GM10847 (cell line): ENCODE data around the gene ARHGAP15.

Source experiments
- POLR2A ChIP-seq: IDR thresholded peaks from 2 replicates; pipeline ENCODE4 v1.6.1; 2011; ENCODE audit not compliant: insufficient read length; ENCODE audit errors: extremely low read depth

ARHGAP15 gene

DNA sequence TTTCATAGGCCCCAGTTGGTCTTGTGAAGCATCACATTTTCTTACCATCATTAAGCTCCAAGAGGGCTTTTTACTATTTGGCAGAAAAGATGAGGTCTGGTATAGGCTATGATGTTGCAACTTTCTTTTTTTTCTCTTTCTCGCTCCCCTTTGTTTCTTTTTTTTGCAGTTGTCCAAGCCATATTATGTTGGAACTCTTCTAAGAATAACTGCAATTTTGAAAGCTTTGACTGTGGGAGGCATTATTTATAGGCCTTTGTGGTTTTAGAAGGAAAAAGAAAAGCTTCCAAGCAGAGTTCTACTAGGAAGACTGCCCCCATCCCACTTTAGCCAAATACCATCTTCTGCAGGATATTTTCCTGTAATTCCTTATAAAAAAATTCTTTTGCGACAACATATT is 571.6 kb downstream of the ARHGAP15 start:
- TF ChIP-seq POLR2A: no peak

DNA sequence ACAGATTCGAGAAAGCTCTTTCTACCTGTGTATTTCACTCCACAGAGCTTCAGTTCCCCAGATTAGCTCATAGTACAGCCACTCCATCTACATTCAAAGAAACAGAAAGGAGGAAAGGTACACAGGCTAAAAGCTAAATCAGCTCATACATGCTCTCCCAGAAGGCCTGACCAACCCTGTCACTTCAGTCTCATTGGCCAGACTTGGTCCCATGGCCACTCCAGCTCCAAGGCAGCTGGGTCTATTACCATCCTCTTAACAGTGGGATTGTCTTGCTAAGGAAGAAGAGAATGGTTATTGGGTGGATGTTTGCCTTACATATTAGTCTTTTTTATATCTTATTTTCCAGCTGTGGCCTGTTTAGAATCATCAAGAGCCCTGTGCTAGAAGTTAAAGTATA is 572.6 kb downstream of the ARHGAP15 start:
- no peak for TF ChIP-seq POLR2A

DNA sequence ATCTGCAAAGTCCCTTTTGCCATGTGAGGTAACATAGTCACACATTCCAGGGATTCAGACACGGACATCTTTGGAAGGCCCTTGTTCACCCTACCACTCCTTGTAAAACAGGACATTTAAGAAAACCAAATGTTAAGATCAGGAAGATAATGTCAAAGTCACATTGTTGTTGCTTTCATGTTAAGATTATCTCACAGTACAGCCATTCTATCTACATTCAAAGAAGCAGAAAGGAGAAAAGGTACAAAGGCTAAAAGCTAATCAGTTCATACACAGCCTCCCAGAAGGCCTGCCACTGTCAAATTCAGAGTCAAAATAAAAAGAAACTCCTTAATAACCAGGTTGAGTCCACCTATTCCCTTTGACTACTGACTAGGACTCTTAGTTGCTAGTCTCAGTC is 573.7 kb downstream of the ARHGAP15 start:
- TF ChIP-seq POLR2A: no peak

DNA sequence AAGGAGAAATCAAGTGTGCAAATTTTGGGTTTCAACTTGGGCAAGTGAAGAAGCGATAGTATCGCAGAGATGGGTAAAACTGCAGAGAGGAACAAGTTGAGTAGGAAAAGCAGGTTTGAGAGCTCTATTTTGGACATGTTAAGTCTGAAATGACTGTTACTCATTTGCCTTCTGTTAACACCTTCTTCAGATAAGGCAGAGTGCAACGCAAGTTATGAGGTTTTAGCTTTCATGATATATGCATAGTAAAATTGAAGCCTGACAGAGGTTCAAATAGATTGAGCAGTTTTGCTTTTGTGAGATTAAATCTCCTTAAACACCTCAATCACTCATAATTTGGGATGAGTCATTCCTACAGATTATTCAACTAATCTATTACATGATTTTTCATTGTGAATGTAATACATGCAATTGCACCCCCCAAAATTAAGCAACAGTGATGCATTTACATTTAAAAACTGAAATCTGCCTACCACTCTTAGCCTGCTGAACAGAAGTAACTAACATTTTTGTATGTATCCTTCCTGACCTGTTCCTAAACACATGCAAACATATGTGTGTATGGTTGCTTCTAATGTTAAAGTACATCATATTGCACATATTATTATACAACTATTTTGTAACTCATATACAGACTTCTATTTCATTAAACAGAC is 575.4 kb downstream of the ARHGAP15 start:
- TF ChIP-seq POLR2A: no peak

DNA sequence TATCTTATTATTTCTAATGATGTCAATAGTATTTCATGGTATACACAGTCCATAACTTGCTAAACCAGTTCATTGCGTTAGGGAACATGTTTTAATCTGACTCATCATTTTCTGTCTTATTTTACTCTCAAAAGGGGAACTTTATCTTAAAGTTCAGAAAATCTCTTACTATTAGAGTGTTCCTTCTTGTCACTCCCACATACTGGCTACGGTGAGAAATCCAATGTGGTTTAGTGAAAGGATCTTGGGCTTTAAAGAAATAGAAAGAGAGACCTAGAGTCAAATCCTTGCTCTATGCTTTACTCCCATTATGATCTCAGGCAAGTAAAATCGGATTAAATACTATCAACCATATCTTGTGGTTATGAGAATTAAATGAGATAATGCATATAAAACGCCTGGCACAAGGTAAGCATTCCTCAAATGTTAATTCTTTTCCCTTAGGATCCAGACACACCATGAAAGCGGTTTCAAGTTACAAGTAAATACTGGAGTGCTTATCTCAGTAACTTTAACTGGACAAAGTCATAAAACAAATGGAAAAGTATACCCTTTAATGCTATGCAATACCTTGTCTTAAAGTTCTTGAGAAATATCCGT is 576.0 kb downstream of the ARHGAP15 start:
- no peak for TF ChIP-seq POLR2A

DNA sequence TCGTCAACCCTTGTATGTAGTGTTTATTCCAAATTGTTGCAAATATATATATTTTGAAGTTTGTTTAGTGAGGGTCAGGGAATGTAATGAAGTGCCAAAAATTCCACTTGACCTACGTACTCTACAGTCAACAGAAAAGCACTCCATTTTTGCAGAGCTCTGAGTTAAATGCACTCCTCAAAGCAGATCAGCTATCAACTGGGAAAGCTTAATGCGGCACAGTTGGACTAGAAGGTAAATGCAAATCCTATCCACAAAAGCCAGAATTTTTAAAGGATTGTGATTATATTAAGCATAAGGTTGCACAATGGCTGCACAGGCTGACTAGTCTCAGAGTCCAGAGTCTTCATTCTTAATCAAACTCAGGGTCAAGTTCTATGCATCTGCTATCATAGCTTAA is 577.1 kb downstream of the ARHGAP15 start:
- TF ChIP-seq POLR2A: no peak

DNA sequence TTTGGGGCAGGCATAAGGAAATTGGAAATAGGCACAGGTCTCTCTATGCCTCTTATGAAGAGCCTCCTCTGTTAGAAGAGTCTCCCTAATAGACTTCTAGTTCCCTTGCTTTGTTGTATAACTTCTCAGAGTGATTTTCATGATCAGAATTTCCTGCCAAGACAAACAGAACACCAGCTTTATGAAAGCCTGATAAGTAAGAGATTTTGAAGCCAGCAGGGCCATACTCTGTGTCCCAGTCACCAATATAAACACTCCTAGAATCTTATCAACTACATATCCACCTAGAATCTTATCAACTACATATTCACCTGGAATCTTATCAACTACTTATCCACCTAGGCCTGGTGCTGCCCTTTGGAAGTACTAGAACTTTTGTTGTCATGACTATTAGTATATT is 579.5 kb downstream of the ARHGAP15 start:
- no peak for TF ChIP-seq POLR2A

DNA sequence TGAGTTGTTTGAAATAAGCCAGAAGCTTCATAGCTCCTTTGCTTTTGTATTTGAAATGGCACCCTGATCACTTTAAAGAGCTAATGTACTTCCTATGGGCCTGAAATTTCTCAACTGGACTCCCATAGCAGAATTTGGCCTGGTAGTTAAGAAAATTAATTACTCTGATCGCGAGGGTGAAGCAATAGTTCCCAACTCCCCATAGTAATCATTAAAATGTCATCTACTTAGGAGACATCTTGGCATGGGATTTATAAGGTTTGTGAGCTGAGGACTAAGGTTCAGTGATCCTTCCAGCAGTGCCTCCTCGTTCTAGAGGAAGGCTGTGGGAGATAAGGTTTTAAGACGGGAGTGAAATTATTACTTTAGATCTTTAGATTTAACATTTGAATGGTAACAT is 581.0 kb downstream of the ARHGAP15 start:
- no peak for TF ChIP-seq POLR2A

DNA sequence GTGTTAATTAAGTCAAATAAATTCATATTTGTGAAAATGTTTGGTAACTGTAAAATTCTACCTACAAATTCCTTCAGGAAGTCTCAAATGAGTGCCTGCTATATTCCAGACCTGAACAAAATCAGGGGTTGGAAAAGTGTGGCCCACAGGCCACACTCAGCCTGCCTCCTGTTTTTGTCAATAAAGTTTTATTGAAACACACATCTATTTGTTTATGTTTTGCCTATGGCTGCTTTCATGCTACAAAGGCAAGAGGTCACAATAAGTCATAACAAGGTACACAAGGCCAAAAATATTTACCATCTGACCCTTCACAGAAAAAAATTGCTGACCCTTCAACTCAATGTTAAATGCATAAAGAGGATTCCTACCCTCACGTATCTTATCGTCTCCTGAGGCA is 581.7 kb downstream of the ARHGAP15 start:
- TF ChIP-seq POLR2A: no peak

DNA sequence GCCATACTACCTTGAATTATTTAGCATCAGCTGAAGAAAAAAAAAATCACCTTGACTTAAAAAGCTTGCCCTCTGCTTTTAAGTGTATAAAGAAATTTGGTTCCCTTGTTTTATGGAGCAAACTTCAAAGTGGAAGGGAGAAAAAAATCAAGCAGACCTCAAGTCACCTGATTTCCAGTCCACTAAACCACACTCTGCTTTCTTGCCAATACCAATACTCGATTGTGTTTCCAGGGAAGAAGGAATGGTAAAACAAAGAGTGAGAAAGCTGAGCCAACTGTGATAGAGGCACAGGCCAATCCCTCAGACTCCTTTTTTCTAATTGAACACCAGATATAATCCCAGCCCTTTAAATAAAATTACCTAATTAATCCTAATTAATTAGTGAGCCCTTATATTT is 587.3 kb downstream of the ARHGAP15 start:
- TF ChIP-seq POLR2A: no peak

DNA sequence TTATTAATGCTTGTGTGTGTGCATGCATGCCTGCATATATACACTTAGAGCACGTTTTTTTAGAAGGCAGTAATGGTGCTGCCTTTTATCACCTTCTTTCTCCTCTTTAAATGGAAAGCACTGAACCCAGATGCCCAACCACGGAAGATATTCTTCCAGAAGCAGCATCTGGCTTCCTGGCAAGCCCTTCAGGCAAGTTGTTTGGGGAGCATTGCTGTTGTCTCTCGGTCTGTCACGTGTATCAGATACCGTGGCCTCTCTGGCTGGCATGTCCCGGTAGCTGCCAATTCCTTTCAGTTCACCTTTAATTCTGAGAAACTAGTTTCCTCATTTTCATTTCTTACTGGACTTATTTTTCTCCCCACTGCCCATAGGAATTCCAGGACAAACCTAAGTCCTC is 587.8 kb downstream of the ARHGAP15 start:
- TF ChIP-seq POLR2A: no peak

DNA sequence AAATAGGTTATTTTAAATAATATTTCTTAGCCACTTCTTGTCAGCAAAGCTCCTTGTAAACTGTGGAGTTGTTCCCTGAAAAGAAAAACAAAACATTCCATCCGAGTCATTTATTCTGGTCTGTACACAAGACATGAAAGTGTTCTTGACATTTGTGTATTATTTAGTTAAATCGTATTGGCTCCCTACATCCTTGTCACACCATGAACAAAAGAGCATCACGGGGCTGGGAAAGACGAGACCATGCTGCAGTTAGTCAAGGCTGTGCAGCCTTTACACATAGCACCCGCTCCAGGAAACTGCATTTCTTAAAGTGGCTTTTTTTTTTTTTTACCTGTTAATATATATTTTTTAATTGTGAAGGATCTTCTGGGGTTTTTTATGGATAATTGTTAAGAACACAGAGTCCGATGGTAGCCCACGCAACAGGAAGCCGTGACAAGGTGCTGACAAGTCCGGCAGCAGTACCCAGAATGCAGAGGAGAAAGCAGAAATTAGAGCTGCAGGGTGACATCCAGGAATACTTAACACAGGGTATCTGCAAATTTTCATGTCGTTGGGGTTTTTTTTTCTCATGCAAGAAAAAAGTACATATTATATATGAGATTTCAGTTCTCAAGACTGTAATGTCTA is 588.4 kb downstream of the ARHGAP15 start:
- TF ChIP-seq POLR2A: no peak

DNA sequence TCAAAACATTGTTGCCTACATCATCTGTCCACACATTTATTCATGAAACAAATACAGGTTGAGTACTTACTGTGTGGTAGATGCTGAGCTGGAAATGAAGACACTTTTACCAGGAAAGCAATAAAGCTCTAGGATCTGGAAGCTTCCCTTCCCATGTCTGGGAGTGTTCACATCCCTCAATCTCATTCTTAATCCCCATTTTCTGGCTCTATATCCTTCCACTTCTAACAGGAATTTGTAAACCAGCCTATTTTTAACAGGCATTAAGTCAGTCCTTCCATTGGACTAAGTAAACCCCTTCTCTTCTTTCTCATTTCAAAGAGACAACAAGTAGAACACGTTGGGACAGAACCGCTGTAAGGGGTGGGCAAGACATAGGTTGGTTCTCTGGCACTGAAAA is 589.5 kb downstream of the ARHGAP15 start:
- TF ChIP-seq POLR2A: no peak

DNA sequence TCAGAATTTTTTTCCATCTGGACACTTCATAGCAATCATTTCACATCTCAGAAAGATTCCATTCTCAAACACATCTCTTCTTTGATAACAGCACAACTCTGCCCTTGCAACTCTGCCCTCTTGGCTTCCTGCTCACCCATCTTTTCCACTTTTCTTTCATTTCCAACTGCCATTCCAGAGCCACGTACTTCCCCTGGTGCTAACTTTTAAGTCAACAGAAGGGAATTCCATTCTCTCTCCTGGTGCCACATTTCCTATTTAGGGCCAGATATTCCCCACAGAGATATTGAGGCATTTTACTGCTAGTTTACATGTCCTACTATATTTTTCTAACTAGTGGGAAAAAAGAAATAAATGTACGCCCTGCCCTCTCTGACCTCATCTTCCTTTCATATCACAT is 590.2 kb downstream of the ARHGAP15 start:
- TF ChIP-seq POLR2A: no peak

DNA sequence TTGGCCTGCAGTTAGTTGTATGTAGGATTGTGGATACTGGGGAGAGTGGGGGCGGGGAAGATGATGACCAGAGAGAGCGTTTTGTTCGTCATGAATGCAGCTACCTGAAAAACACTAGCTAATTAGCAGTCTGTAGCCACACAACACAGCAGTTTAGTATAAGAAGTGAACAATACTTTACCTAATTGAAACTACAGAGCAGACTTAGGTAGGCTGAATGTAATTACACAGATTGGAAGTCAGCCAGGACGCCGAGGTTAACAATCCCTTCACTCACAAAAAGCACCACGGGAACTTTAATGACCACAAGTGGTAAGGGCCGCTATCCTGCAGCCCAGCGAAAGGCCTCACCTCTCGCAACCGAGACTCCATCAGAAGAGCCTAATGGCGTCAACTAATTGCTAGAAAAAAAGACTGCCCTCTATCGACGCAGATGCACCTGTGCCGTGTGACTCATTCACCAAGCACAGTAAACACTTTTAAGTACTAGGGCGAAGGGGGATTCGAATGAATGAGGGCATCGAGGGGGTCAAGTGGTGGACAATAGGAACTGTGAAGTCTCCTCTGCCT is 591.0 kb downstream of the ARHGAP15 start:
- no peak for TF ChIP-seq POLR2A

DNA sequence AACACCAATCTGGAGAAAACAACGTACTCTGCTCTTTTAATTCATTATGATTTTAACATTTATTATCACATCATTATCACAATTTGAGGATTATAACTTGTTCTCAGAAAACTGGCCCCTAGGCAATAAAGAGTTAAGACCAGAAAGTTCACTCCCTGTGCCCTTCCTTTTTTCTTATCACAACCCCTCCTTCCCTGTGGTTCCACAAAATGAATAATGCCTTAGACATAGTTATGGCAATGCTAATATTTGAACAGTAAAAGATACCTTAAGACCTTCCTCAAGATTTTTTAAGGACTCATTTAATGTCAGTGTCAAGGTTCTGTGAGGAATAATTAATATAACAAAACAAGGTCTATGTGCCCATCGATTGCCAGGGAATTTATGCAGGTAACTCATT is 596.2 kb downstream of the ARHGAP15 start:
- no peak for TF ChIP-seq POLR2A
